Measurements from ENCODE around the gene RAD23A. TPM values are rescaled to one million over a fixed set of nuclear protein-coding genes. Genes with fewer than 3 reads are reported as not detected.

RAD23A gene
- total and polyA plus RNA-seq, 9 of the 15 experiments (the other 6 are each of a cell fraction or from before 2014, with no cell fraction given), result 9.5 to 181 (median 101) TPM

DNA sequence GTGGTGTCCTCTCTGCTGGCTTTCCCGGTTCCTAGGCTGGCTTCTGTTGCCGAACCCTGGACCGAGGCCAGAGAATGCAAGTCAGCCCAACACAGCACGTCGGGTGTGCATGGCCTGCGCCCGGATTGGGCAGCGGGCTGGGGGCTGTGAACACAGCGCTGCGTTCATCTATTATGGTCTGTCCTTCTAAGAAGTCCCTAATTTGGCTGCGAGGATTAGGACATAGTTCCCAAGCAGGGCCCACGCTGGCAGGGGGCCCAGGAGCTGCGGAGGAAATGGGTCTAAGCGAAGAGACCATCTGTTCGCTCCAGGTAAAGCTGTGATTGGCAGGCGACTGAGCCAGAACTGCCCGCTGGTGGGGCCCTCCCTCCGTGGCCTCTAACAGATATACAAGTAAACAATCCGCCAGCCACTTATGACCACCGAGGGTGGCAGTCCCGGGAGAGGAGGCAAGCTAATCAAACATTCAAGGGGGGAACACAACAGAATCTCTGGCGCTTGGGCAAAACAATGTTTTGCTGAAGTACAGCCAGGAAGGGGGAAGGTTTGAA lies 32.6 kb upstream of the RAD23A start:
- 27% methylated on average over 22 of the region's 22 CpGs for WGBS (ENCODE audit: insufficient coverage, low coverage, missing lambda C conversion rate)
- Histone ChIP-seq H2AFZ (ENCODE audit: low read depth, low read length) (peak overlapping the region; percentile 77), H3K27ac (ENCODE audit: extremely low read depth, low read depth, low read length) (no peak overlapping the region; the same call in 2 of the 3 replicates), H4K20me1 (replicated peaks; ENCODE audit: control insufficient read depth, insufficient read depth, low read length) (no peaks in the 10 kb centered on the region), H3K9me3 (replicated peaks; ENCODE audit: control insufficient read depth, insufficient read depth, low read depth, low read length) (no peaks in the 10 kb centered on the region), H3K9ac (ENCODE audit: insufficient read depth in 1 of 2, low read depth in 2 of 2, low read length in 2 of 2) (peak overlapping the region; percentile 20 to 86; a peak in 3 of 4 replicates), H3K4me2 (ENCODE audit: insufficient read depth, low read length) (peak overlapping the region; percentile 34), H3K4me3 (no peak overlapping the region), H3K9me1 (ENCODE audit: control insufficient read depth, insufficient read depth, low read length) (no peaks in the 10 kb centered on the region), H3K79me2 (ENCODE audit: control insufficient read depth, insufficient read depth, low read length) (no peaks in the 10 kb centered on the region), H3K36me3 (ENCODE audit: control insufficient read depth, insufficient read depth, low read length) (no peaks in the 10 kb centered on the region), H3K27me3 (ENCODE audit: control insufficient read depth in 2 of 2, insufficient read depth in 2 of 2, low read length in 2 of 2) (no peaks in the 10 kb centered on the region), H3K4me1 (replicated peaks in 1 of 2; ENCODE audit: control insufficient read depth in 2 of 2, insufficient read depth in 2 of 2, low read length in 2 of 2) (peaks cover 15 to 25% of the 10 kb centered on the region in 2 experiments)
- in situ Hi-C loops (cut with MboI) (no loop called here), intact Hi-C loops (cut with micrococcal nuclease) (no loop called here)
- ChIA-PET CTCF (ENCODE audit: low intra/inter-chr PET ratio) (no interaction called here), POLR2A (interaction anchor here (0.7 to 2.3 kb wide), 13 partner anchors 9 to 37 kb away, joined by 3 to 8 read pairs (median 3); partner anchors contain the start of genes GCDH and KLF1)
- no TSS peak for BruUV-seq (replicated peaks)
- peak; percentile 19 for FAIRE-seq
- DNase-seq (ENCODE audit: extremely low read depth in 1 of 4, low spot score in 3 of 4), result peak in 3 of 4 experiments; percentile 18 to 24 (median 21)
- peak; percentile 29 for ATAC-seq
- TF ChIP-seq, protein P1, sequence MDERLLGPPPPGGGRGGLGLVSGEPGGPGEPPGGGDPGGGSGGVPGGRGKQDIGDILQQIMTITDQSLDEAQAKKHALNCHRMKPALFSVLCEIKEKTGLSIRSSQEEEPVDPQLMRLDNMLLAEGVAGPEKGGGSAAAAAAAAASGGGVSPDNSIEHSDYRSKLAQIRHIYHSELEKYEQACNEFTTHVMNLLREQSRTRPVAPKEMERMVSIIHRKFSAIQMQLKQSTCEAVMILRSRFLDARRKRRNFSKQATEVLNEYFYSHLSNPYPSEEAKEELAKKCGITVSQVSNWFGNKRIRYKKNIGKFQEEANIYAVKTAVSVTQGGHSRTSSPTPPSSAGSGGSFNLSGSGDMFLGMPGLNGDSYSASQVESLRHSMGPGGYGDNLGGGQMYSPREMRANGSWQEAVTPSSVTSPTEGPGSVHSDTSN (CRISPR knock-in tag; IDR thresholded peaks at IDR 0.05; ENCODE audit: low read depth), result no peak
- TF ChIP-seq, protein P1 (tag; conservative IDR thresholded peaks at IDR 0.05; ENCODE audit: low read depth), result peak; percentile 48
- TF ChIP-seq, protein P2, sequence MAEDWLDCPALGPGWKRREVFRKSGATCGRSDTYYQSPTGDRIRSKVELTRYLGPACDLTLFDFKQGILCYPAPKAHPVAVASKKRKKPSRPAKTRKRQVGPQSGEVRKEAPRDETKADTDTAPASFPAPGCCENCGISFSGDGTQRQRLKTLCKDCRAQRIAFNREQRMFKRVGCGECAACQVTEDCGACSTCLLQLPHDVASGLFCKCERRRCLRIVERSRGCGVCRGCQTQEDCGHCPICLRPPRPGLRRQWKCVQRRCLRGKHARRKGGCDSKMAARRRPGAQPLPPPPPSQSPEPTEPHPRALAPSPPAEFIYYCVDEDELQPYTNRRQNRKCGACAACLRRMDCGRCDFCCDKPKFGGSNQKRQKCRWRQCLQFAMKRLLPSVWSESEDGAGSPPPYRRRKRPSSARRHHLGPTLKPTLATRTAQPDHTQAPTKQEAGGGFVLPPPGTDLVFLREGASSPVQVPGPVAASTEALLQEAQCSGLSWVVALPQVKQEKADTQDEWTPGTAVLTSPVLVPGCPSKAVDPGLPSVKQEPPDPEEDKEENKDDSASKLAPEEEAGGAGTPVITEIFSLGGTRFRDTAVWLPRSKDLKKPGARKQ (CRISPR knock-in tag; IDR thresholded peaks at IDR 0.05), result no peak
- TF ChIP-seq ZNF764 (CRISPR knock-in tag; IDR thresholded peaks at IDR 0.05; ENCODE audit: low read depth) (no peak), ZNF347 (CRISPR knock-in tag; IDR thresholded peaks at IDR 0.05; ENCODE audit: low read depth) (no peak), KLF10 (CRISPR knock-in tag; IDR thresholded peaks at IDR 0.05) (no peak), ARNT (IDR thresholded peaks at IDR 0.05) (no peak), TEAD4 (IDR thresholded peaks at IDR 0.05; ENCODE audit: low read length) (no peak), TEAD4 (CRISPR knock-in tag; IDR thresholded peaks at IDR 0.05; ENCODE audit: borderline replicate concordance) (no peak), DACH1 (IDR thresholded peaks at IDR 0.05; ENCODE audit: partially characterized antibody) (no peak), PCBP1 (IDR thresholded peaks at IDR 0.05; ENCODE audit: low read depth, low read length, poor library complexity, severe bottlenecking) (no peak)
- TF ChIP-seq, protein P3, sequence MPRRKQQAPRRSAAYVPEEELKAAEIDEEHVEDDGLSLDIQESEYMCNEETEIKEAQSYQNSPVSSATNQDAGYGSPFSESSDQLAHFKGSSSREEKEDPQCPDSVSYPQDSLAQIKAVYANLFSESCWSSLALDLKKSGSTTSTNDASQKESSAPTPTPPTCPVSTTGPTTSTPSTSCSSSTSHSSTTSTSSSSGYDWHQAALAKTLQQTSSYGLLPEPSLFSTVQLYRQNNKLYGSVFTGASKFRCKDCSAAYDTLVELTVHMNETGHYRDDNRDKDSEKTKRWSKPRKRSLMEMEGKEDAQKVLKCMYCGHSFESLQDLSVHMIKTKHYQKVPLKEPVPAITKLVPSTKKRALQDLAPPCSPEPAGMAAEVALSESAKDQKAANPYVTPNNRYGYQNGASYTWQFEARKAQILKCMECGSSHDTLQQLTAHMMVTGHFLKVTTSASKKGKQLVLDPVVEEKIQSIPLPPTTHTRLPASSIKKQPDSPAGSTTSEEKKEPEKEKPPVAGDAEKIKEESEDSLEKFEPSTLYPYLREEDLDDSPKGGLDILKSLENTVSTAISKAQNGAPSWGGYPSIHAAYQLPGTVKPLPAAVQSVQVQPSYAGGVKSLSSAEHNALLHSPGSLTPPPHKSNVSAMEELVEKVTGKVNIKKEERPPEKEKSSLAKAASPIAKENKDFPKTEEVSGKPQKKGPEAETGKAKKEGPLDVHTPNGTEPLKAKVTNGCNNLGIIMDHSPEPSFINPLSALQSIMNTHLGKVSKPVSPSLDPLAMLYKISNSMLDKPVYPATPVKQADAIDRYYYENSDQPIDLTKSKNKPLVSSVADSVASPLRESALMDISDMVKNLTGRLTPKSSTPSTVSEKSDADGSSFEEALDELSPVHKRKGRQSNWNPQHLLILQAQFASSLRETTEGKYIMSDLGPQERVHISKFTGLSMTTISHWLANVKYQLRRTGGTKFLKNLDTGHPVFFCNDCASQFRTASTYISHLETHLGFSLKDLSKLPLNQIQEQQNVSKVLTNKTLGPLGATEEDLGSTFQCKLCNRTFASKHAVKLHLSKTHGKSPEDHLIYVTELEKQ (CRISPR knock-in tag; IDR thresholded peaks at IDR 0.05), result no peak
- TF ChIP-seq, protein P4, sequence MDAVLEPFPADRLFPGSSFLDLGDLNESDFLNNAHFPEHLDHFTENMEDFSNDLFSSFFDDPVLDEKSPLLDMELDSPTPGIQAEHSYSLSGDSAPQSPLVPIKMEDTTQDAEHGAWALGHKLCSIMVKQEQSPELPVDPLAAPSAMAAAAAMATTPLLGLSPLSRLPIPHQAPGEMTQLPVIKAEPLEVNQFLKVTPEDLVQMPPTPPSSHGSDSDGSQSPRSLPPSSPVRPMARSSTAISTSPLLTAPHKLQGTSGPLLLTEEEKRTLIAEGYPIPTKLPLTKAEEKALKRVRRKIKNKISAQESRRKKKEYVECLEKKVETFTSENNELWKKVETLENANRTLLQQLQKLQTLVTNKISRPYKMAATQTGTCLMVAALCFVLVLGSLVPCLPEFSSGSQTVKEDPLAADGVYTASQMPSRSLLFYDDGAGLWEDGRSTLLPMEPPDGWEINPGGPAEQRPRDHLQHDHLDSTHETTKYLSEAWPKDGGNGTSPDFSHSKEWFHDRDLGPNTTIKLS (IDR thresholded peaks at IDR 0.05; ENCODE audit: borderline replicate concordance, low read depth), result no peak

Measured in K562 (cell line).